Central memory CD8-positive, alpha-beta T cell (primary cell): ENCODE measurements around the gene GIPC2.
"Not testable (repeated sequence)": the region's sequence is repeated elsewhere in the genome, so short reads cannot be mapped to it uniquely, and the experiment has no call there.

Experiments used
- ATAC-seq: fragments of 150-1000 bp; cut with Tn5 transposase; replicated peaks from 2 replicates; pipeline ENCODE4 v1.10.0; 2022; ENCODE audit warnings: mild to moderate bottlenecking, moderate FRiP score, moderate number of reproducible peaks; ENCODE audit not compliant: poor library complexity, severe bottlenecking; ENCODE audit errors: extremely low read depth
- DNase-seq, 2 donors: peaks; one replicate each; pipeline ENCODE4 v3.0.0; 2021; ENCODE audit warnings: low spot score in 2 of 2
- H3K27ac Mint-ChIP-seq: one replicate; pipeline ENCODE4 v1.8.0; 2022; ENCODE audit warnings: low read depth, mild to moderate bottlenecking, moderate library complexity, mixed read lengths
- H3K27me3 Mint-ChIP-seq: one replicate; pipeline ENCODE4 v1.8.0; 2022; ENCODE audit warnings: mixed read lengths
- H3K36me3 Mint-ChIP-seq: one replicate; pipeline ENCODE4 v1.8.0; 2022; ENCODE audit warnings: mild to moderate bottlenecking, moderate library complexity, mixed read lengths; ENCODE audit not compliant: insufficient read depth
- H3K4me1 Mint-ChIP-seq: one replicate; pipeline ENCODE4 v1.8.0; 2022; ENCODE audit warnings: mixed read lengths
- H3K4me3 Mint-ChIP-seq: one replicate; pipeline ENCODE4 v1.8.0; 2022; ENCODE audit warnings: mild to moderate bottlenecking, moderate library complexity, mixed read lengths
- H3K9me3 Mint-ChIP-seq: one replicate; pipeline ENCODE4 v1.8.0; 2022; ENCODE audit warnings: mixed read lengths

The GIPC2 gene

GRCh38 chr1:78009836-78010235 is 35.9 kb upstream of the GIPC2 start:
- Mint-ChIP-seq H3K9me3 (no peaks in the 10 kb centered on the region), H3K4me1 (peaks cover 12% of the 10 kb centered on the region), H3K36me3 (peaks cover 8% of the 10 kb centered on the region), H3K27me3 (no peaks in the 10 kb centered on the region), H3K27ac (no peak overlapping the region), H3K4me3 (no peak overlapping the region)
- ATAC-seq = no peak
- no peak for DNase-seq

DNA sequence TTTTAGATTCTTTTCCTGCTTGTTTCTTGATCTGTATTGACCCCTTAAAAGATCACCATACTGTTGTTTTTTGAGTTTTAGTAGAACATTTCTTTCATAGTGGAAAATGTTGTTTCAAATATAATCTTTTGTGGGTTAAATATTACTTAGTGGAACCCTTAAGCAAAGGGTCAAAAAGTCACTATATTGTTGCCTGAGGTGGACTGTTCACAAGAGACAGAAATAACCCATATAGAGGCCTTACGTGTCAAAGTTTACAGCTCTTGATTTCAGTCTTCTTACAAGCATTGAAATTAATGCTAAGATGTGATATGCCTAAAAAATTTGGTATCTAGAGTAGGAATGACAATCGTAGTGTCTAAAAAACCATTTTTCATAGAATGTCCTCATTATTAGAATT is 34.7 kb upstream of the GIPC2 start:
- Mint-ChIP-seq H3K27ac (no peak overlapping the region), H3K36me3 (peaks cover 7% of the 10 kb centered on the region), H3K4me1 (peaks cover 2% of the 10 kb centered on the region)

DNA sequence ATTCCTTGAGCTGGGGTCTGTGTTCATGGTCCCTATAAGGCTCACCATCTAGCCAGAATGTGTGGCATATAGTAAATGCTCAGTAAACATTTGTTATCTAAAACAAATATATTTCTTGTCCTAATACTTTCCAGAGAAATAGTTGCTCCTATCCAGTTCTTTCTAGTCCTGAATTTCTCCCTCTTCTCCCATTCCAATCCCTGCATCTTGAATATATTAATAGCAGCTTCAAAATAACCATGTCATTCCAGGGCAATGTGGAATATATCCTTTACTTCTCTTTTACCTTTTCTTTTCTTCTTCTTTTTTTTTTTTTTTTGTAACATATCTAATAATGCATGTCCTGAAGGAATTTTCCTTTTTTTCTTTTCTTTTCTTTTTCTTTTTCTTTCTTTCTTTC is 30.6 kb upstream of the GIPC2 start:
- no peak for ATAC-seq

More for the DNA sequence above, 34.7 kb upstream of the GIPC2 start:
- no peaks in the 10 kb centered on the region for H3K27me3 Mint-ChIP-seq
- no peak for ATAC-seq
- no peak for DNase-seq
- no peak overlapping the region for H3K4me3 Mint-ChIP-seq
- no peaks in the 10 kb centered on the region for H3K9me3 Mint-ChIP-seq

GRCh38 chr1:78019024-78019423 is 26.7 kb upstream of the GIPC2 start:
- no peak overlapping the region for H3K4me3 Mint-ChIP-seq
- H3K4me1 Mint-ChIP-seq = no peaks in the 10 kb centered on the region
- H3K27ac Mint-ChIP-seq = no peak overlapping the region
- DNase-seq (no peak), ATAC-seq (no peak)
- peaks cover 6% of the 10 kb centered on the region for H3K36me3 Mint-ChIP-seq
- H3K9me3 Mint-ChIP-seq = no peaks in the 10 kb centered on the region
- no peaks in the 10 kb centered on the region for H3K27me3 Mint-ChIP-seq

More for the DNA sequence above, 30.6 kb upstream of the GIPC2 start:
- no peak for DNase-seq
- Mint-ChIP-seq H3K9me3 (no peaks in the 10 kb centered on the region), H3K36me3 (peaks cover 7% of the 10 kb centered on the region), H3K4me1 (no peaks in the 10 kb centered on the region), H3K4me3 (no peak overlapping the region), H3K27ac (peak overlapping the region; percentile 29), H3K27me3 (no peaks in the 10 kb centered on the region)

GRCh38 chr1:78021134-78021533 is 24.6 kb upstream of the GIPC2 start:
- H3K27ac Mint-ChIP-seq, H3K36me3 Mint-ChIP-seq, ATAC-seq, H3K27me3 Mint-ChIP-seq, H3K9me3 Mint-ChIP-seq, H3K4me1 Mint-ChIP-seq, DNase-seq, H3K4me3 Mint-ChIP-seq: not testable (repeated sequence)

DNA sequence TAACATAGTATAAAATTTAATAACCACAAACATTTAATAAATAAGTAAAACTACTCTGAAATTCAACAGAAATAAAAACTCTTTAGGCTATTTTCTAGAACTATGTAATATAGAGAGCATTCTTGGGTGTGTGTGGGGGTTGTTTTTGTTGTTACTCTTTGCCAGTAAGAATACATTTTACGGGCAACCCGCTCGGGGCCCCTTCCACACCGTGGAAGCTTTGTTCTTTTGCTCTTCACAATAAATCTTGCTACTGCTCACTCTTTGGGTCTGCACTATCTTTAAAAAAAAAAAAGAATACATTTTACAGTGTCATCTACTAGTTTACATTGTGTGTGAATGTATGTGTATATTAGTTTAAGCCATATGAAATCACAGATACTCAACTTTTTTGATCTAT is 16.0 kb upstream of the GIPC2 start:
- no peaks in the 10 kb centered on the region for H3K9me3 Mint-ChIP-seq
- no peak for ATAC-seq
- no peak overlapping the region for H3K27ac Mint-ChIP-seq
- no peak overlapping the region for H3K4me3 Mint-ChIP-seq
- no peak for DNase-seq
- H3K27me3 Mint-ChIP-seq = peaks cover 22% of the 10 kb centered on the region
- H3K36me3 Mint-ChIP-seq = no peaks in the 10 kb centered on the region
- no peaks in the 10 kb centered on the region for H3K4me1 Mint-ChIP-seq

- Mint-ChIP-seq H3K27ac (no peak overlapping the region), H3K4me3 (no peak overlapping the region), H3K4me1 (no peaks in the 10 kb centered on the region), H3K27me3 (peaks cover 37% of the 10 kb centered on the region), H3K36me3 (no peaks in the 10 kb centered on the region), H3K9me3 (no peaks in the 10 kb centered on the region)
- DNase-seq (no peak), ATAC-seq (no peak)
Observed at GRCh38 chr1:78032996-78033796, 12.6 kb upstream of the GIPC2 start.

DNA sequence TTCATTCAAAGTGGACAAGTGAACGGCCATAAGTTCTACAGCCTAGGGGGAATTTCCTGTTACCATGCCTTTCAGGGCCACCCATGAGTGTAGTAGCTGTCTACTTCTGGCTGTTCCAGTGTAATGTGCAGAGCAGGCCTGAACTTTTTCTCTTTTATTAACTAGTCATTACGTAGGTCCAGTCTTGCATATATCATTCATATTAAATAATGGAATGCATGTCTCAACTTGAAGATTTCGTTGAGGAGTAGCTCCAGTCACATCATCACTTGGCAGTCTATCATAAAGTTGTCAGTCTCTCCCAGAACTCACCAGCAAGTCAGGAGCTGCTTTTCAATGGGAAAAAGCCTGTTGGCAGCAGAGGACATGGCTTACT is 12.0 kb upstream of the GIPC2 start:
- ATAC-seq (no peak), DNase-seq (no peak)
- no peak overlapping the region for H3K27ac Mint-ChIP-seq
- H3K36me3 Mint-ChIP-seq = no peaks in the 10 kb centered on the region
- no peaks in the 10 kb centered on the region for H3K9me3 Mint-ChIP-seq
- no peaks in the 10 kb centered on the region for H3K4me1 Mint-ChIP-seq
- H3K4me3 Mint-ChIP-seq = no peak overlapping the region
- peaks cover 43% of the 10 kb centered on the region for H3K27me3 Mint-ChIP-seq

GRCh38 chr1:78035121-78035520 is 10.6 kb upstream of the GIPC2 start:
- Mint-ChIP-seq H3K4me3 (no peak overlapping the region), H3K27ac (no peak overlapping the region), H3K4me1 (peaks cover 1% of the 10 kb centered on the region), H3K9me3 (no peaks in the 10 kb centered on the region), H3K36me3 (no peaks in the 10 kb centered on the region), H3K27me3 (peaks cover 43% of the 10 kb centered on the region)
- no peak for DNase-seq
- no peak for ATAC-seq

GRCh38 chr1:78036450-78036849 is 9.3 kb upstream of the GIPC2 start:
- H3K27me3 Mint-ChIP-seq = peaks cover 43% of the 10 kb centered on the region
- H3K27ac Mint-ChIP-seq = no peak overlapping the region

GRCh38 chr1:78038071-78038470 is 7.7 kb upstream of the GIPC2 start:
- Mint-ChIP-seq H3K4me1 (peaks cover 11% of the 10 kb centered on the region), H3K4me3 (no peak overlapping the region), H3K9me3 (no peaks in the 10 kb centered on the region), H3K27me3 (peaks cover 38% of the 10 kb centered on the region), H3K27ac (no peak overlapping the region), H3K36me3 (no peaks in the 10 kb centered on the region)
- ATAC-seq (no peak), DNase-seq (no peak)

More at GRCh38 chr1:78036450-78036849, 9.3 kb upstream of the GIPC2 start:
- H3K4me3 Mint-ChIP-seq = no peak overlapping the region
- H3K4me1 Mint-ChIP-seq = peaks cover 11% of the 10 kb centered on the region
- H3K36me3 Mint-ChIP-seq = no peaks in the 10 kb centered on the region
- ATAC-seq = no peak
- DNase-seq = no peak
- H3K9me3 Mint-ChIP-seq = no peaks in the 10 kb centered on the region

- Mint-ChIP-seq H3K27ac (no peak overlapping the region), H3K4me1 (peaks cover 11% of the 10 kb centered on the region)
- no peak for DNase-seq
Observed at GRCh38 chr1:78038491-78038939, 7.3 kb upstream of the GIPC2 start.

GRCh38 chr1:78040484-78041089 is 5.2 kb upstream of the GIPC2 start:
- peaks cover 23% of the 10 kb centered on the region for H3K4me1 Mint-ChIP-seq
- no peak for ATAC-seq
- H3K4me3 Mint-ChIP-seq = peak overlapping the region; percentile 2
- peaks cover 37% of the 10 kb centered on the region for H3K27me3 Mint-ChIP-seq
- no peaks in the 10 kb centered on the region for H3K9me3 Mint-ChIP-seq
- H3K27ac Mint-ChIP-seq = no peak overlapping the region
- no peaks in the 10 kb centered on the region for H3K36me3 Mint-ChIP-seq
- no peak for DNase-seq

More at GRCh38 chr1:78038491-78038939, 7.3 kb upstream of the GIPC2 start:
- Mint-ChIP-seq H3K36me3 (no peaks in the 10 kb centered on the region), H3K9me3 (no peaks in the 10 kb centered on the region), H3K27me3 (peaks cover 37% of the 10 kb centered on the region), H3K4me3 (no peak overlapping the region)
- no peak for ATAC-seq
